IPS DF 6.9 (cell line): Measurements from ENCODE around the gene PSMG2.
"Not testable (repeated sequence)": the region's sequence is repeated elsewhere in the genome, so short reads cannot be mapped to it uniquely, and the experiment has no call there.

ENCODE experiments used
- DNase-seq: peaks from one replicate; pipeline ENCODE4 v3.0.0-alpha.2; 2013; ENCODE audit warnings: low read depth, low spot score
- H3K27ac ChIP-seq: one replicate; pipeline ENCODE4 v1.5.1; 2013; ENCODE audit warnings: low read length, control low read depth
- H3K27me3 ChIP-seq: 2 replicates; pipeline ENCODE4 v1.6.1; 2013; ENCODE audit warnings: mild to moderate bottlenecking, low read length; ENCODE audit not compliant: control insufficient read depth, insufficient read depth
- H3K36me3 ChIP-seq: 2 replicates; pipeline ENCODE4 v1.6.1; 2013; ENCODE audit warnings: low read length; ENCODE audit not compliant: control insufficient read depth, insufficient read depth
- H3K4me1 ChIP-seq: 2 replicates; pipeline ENCODE4 v1.6.1; 2013; ENCODE audit warnings: low read length; ENCODE audit not compliant: control insufficient read depth, insufficient read depth
- H3K4me3 ChIP-seq: 2 replicates; pipeline ENCODE4 v1.5.1; 2013; ENCODE audit warnings: mild to moderate bottlenecking, low read length
- H3K9me3 ChIP-seq: 2 replicates; pipeline ENCODE4 v1.6.1; 2013; ENCODE audit warnings: low read length, inconsistent platforms; ENCODE audit not compliant: control insufficient read depth, insufficient read depth
- WGBS: extraction: QIAGEN DNeasy Blood & Tissue Kit; methylation state at CpG from one replicate; pipeline ENCODE4 v1.1.7; 2013; ENCODE audit warnings: mixed read lengths, missing lambda C conversion rate; ENCODE audit not compliant: insufficient read length, insufficient coverage; 5-methylcytosine and 5-hydroxymethylcytosine counted together

The PSMG2 gene

DNA sequence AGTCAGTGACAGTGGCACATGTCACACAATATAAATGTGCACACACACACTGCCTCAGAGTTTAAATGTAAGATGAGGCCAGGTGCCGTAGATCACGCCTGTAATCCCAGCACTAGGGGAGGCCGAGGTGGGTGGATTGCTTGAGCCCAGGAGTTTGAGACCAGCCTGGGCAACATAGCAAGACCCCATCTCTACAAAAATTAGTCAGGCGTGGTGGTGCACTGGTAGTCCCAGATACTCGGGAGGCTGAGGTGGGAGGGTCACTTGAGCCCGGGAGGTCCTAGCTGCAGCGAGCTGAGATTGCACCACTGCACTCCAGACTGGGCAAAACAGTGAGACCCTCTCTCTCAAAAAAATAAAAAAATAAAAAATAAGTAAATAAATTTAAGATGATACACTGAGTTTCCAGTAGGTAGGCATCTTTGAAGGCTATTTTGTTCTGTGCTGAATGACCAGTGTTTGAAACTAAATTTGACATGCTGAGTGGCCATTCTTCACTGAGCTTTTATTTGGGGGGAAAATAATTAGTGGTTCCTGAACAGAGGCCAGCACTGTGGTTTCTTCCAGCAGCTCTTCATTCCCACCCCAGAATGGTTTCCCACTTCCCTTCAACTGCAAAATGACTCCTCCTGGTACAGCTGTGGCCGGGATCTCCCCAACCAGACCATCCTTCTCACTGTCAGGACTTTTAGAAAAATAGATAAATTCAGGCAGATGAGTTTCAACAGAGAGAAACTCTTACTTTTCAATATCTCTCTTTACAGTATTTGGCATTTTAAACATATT, 44.9 kb downstream of the PSMG2 start:
- Histone ChIP-seq H3K4me1 (no peaks in the 10 kb centered on the region), H3K27ac (no peak overlapping the region), H3K27me3 (no peaks in the 10 kb centered on the region), H3K36me3 (no peaks in the 10 kb centered on the region), H3K4me3 (no peak overlapping the region), H3K9me3 (no peaks in the 10 kb centered on the region)
- WGBS = no CpG with 5 or more reads among the region's 8 CpGs
- DNase-seq = no peak

DNA sequence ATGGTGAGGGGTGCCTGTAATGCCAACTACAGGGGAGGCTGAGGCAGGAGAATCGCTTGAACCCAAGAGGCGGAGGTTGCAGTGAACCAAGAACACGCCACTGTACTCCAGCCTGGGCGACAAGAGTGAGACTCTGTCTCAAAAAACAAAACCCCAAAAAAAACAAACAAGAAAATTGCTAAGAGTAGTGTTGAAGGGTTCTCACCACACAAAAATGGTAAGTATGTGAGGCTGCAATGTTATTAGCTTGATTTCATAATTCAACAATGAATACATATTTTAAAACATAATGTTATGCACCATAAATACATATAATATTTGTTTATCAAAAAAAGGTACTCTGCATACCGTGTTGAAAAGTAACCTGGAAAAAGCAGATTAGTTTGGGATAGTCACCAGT, 45.8 kb downstream of the PSMG2 start:
- DNase-seq = no peak
- no peak overlapping the region for H3K27ac ChIP-seq
- WGBS = no CpG with 5 or more reads among the region's 5 CpGs
- H3K9me3 ChIP-seq = no peaks in the 10 kb centered on the region
- no peaks in the 10 kb centered on the region for H3K4me1 ChIP-seq
- no peaks in the 10 kb centered on the region for H3K36me3 ChIP-seq
- H3K4me3 ChIP-seq = no peak overlapping the region
- no peaks in the 10 kb centered on the region for H3K27me3 ChIP-seq

DNA sequence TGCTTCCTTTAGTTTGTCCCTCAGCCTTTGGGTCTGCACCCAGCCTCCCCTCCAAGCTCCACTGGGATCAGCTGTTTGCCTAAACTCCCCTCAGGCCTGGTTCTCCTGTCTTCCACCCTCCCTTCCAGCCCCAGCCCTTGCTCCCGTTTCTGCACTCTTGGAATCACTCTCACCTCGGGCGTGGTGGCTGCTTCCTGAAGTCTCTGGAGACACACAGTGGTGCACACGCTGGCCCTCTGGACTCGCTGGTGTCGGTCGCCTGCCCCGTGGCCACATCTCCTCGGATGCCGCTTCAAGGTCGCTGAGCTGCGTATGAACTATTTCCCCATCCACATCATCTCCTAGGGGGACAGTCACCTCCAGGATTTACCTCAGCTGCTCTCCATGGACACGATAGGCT, 46.3 kb downstream of the PSMG2 start:
- Histone ChIP-seq H3K27ac (no peak overlapping the region), H3K9me3 (no peaks in the 10 kb centered on the region), H3K27me3 (no peaks in the 10 kb centered on the region), H3K36me3 (no peaks in the 10 kb centered on the region), H3K4me3 (no peak overlapping the region), H3K4me1 (no peaks in the 10 kb centered on the region)
- no peak for DNase-seq
- no CpG with 5 or more reads among the region's 13 CpGs for WGBS

DNA sequence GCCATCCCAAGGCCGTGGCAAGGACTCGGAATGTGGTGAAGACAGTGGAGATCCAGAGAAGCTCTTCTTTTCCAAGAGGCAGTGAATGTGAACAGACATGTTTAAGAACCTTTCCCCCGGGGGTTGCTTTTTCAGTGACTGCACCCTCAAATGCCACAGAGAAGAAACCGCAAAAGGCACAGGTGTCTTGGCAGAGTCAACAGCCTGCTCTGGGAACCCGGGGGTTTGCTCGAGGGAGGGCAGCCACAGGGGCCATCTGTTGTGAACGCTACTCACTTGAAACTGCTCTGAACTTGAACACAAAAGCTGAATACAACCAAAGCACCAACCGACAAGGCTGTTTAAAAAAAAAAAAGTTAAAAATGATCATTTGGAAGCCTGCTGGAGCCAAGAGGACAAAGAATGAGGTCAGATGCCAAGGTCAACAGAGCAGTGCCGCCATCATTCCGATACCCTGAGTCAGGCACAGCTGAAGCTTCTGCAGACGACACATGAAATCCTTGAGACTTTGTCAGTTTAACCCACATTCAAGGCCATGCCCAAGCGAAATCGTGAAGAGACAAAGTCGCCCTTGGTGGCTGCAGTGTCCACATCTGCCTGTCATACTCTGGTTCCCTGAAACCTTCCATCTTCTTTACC, 47.4 kb downstream of the PSMG2 start:
- no peak overlapping the region for H3K27ac ChIP-seq
- DNase-seq = no peak
- H3K36me3 ChIP-seq = no peaks in the 10 kb centered on the region
- H3K27me3 ChIP-seq = no peaks in the 10 kb centered on the region
- H3K9me3 ChIP-seq = no peaks in the 10 kb centered on the region
- no peaks in the 10 kb centered on the region for H3K4me1 ChIP-seq
- no peak overlapping the region for H3K4me3 ChIP-seq
- no CpG with 5 or more reads among the region's 14 CpGs for WGBS

DNA sequence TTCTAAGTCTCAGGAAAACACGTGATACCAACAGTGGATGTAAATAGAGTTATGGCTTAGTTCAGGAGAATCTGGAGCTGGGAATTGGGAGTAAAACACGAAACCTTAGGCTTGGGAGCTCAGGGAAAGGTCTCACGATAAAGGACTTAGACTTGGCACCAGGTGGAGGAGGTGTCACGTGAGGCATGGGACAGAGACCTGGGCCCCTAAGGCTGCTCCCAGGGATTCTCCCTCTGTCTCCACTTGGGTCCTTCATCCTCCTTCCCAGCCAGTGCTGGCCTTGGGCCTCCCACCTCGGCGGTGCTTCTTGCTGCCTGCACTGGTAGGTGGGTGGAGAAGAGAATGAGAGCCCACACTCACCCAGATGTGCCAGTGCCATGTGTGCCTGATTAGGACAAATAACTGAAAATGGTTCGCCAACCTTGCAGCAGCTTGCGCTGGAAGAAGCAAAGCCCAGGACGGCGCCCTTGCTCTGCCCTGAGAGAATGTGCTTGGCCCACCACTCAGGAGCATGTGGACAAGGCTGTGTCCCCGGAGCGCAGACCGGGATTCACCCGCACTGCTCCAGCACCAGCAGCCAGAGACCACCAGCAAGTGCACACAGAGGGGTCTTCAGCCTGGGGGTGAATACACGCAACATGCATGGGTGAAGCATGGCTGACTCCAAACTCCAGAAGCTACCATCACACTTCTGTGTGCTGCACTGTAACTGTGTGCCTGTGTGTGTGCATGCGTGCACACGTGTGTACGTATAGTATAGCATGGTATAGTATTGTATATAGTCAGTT, 48.1 kb downstream of the PSMG2 start:
- Histone ChIP-seq H3K36me3 (no peaks in the 10 kb centered on the region), H3K4me1 (no peaks in the 10 kb centered on the region), H3K27ac (no peak overlapping the region), H3K4me3 (no peak overlapping the region), H3K9me3 (no peaks in the 10 kb centered on the region), H3K27me3 (no peaks in the 10 kb centered on the region)
- no CpG with 5 or more reads among the region's 18 CpGs for whole genome bisulfite sequencing
- DNase-seq = no peak

DNA sequence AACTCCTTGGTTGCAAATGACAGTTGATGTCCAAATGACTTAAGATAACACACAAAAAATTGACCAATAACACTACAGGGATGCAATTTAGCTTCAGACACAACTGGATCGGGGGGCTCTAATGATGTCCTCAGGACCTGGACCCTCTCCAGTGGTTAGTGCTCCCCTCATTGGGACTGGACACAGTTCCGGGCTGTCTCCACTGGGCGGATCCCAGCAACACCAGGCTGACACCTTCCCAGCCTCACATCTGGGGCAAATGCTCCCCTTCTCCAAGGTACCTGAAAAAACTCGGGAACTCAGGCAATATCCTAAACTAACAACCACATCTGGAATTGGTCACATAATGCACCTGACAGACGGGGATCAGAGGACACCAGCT, 48.7 kb downstream of the PSMG2 start:
- DNase-seq = no peak
- H3K9me3 ChIP-seq = no peaks in the 10 kb centered on the region
- H3K4me1 ChIP-seq = no peaks in the 10 kb centered on the region
- H3K36me3 ChIP-seq = no peaks in the 10 kb centered on the region
- no CpG with 5 or more reads among the region's 5 CpGs for whole genome bisulfite sequencing
- H3K27ac ChIP-seq = no peak overlapping the region
- no peak overlapping the region for H3K4me3 ChIP-seq
- no peaks in the 10 kb centered on the region for H3K27me3 ChIP-seq

DNA sequence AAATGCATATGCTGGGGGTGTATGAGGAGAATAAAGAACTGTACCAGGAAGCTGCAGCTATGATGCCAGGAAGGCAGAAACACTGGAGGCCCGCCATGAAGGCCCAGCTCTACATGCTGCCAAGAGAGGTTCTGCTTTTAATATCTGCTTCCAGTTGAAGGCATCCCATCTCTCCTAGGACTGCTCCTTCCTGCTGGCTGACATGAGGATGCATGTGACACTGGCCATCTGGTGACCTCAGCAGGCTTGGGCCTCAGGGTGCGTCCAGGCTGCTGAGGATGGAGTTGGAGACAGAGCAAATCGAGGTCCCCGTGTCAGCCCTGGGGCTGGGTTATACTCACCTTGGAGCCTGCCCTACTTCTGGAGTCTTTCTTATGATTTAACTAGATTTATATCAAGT, 49.0 kb downstream of the PSMG2 start:
- no CpG with 5 or more reads among the region's 4 CpGs for WGBS
- H3K27me3 ChIP-seq = no peaks in the 10 kb centered on the region
- no peaks in the 10 kb centered on the region for H3K36me3 ChIP-seq
- DNase-seq = no peak
- no peak overlapping the region for H3K4me3 ChIP-seq
- no peak overlapping the region for H3K27ac ChIP-seq
- H3K4me1 ChIP-seq = no peaks in the 10 kb centered on the region
- no peaks in the 10 kb centered on the region for H3K9me3 ChIP-seq

DNA sequence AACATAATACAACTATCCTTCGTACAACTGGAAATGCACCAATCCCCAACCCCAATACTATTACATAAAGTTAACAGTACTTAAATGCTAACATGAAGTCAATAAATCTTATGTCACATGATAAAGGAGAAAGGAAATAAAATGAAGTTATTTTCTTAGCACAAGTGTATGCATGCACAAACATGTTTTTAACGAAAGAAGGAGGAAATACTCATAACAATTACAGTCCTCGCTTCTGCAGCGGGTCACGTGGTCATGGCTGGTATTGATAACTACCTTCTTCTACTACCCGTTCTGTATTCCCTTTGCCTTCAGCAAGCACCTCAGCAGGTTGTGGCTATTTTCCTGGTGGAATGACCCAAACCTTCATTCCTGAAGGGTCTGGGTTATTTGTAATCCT, 51.7 kb downstream of the PSMG2 start:
- Histone ChIP-seq H3K27me3 (no peaks in the 10 kb centered on the region), H3K27ac (no peak overlapping the region), H3K4me3 (no peak overlapping the region), H3K4me1 (no peaks in the 10 kb centered on the region), H3K36me3 (no peaks in the 10 kb centered on the region), H3K9me3 (no peaks in the 10 kb centered on the region)
- DNase-seq = no peak
- WGBS = no CpG with 5 or more reads among the region's 6 CpGs

DNA sequence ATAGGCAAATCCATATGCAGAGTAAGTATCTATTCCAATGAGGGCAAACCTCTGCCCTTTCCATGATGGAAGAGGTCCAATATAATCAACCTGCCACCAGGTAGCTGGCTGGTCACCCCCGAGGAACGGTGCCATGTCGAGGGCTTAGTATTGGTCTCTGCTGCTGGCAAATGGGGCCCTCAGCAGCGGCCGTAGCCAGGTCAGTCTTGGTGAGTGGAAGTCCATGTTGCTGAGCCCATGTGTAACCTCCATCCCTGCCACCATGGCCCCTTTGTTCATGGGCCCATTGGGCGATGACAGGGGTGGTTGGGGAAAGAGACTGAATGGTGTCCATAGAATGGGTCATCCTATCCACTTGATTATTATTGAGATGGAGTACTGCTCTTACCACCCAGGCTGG, 52.8 kb downstream of the PSMG2 start:
- H3K4me1 ChIP-seq, H3K27ac ChIP-seq, DNase-seq, H3K27me3 ChIP-seq, H3K36me3 ChIP-seq, H3K9me3 ChIP-seq, H3K4me3 ChIP-seq: not testable (repeated sequence)
- WGBS = no CpG with 5 or more reads among the region's 6 CpGs

DNA sequence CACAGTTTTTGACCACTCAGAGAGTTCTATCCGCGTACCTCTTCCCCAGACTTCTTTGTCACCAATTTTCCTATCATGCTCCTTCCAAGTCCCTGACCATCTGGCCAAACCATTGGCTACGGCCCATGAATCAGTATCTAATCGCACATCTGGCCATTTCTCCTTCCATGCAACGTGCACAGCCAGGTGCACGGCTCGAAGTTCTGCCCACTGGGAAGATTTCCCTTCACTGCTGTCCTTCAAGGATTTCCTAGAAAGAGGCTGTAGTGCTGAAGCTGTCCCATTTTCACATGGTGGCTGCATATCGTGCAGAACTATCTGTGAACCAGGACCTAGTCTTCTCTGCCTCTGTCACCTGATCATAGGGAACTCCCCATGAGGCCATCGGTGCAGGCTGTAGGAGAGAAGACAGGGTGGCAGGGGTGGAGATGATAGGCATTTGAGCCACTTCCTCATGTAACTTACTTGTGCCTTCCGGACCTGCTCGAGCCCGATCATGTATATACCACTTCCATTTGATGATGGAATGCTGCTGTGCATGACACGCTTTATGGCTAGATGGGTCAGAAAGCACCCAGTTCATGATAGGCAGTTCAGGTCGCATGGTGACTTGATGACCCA, 53.9 kb downstream of the PSMG2 start:
- H3K27ac ChIP-seq, H3K4me1 ChIP-seq, H3K36me3 ChIP-seq, DNase-seq, H3K9me3 ChIP-seq, H3K4me3 ChIP-seq, H3K27me3 ChIP-seq: not testable (repeated sequence)
- WGBS = no CpG with 5 or more reads among the region's 14 CpGs
